ENCODE results near the gene ASCL5. TPM values are rescaled to one million over a fixed set of nuclear protein-coding genes. Genes with fewer than 3 reads are reported as not detected.

Gene ASCL5
- total RNA-seq, 1 donor from 2014 or later: not detected

DNA sequence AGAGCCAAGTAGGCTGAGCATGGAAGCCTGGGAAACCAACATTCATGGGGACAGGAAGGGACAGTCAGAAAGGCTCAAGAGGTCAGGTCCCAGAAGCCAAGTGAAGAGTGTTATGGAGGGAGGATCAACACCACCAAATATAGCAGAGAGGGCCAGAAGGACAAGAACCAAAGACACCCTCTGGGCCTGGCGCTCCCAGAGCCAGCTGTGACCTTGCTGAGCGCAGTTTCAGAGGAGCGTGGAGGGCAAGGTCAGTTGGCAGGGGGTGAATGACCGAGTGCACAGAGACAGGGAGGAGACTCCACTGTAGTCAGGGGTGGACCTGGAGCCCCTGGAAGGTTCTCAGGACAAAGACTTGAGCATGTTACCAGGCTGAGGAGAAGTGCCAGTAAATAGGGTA, 4.4 kb upstream of the ASCL5 start:
- TF ChIP-seq CTCF (IDR thresholded peaks at IDR 0.05): no peak
- peaks cover 15% of the 10 kb centered on the region for H3K36me3 Mint-ChIP-seq (ENCODE audit: low read depth)
- no peaks in the 10 kb centered on the region for H3K27me3 Mint-ChIP-seq (ENCODE audit: low read depth)
- DNase-seq (ENCODE audit: low spot score): no peak
- H3K9me3 Mint-ChIP-seq (ENCODE audit: low read depth): peaks cover 3% of the 10 kb centered on the region
- peaks cover 6% of the 10 kb centered on the region for H3K4me1 Mint-ChIP-seq (ENCODE audit: low read depth)
- H3K4me3 Mint-ChIP-seq (ENCODE audit: unreplicated experiment): no peak overlapping the region
- H3K27ac Mint-ChIP-seq (ENCODE audit: unreplicated experiment): no peak overlapping the region

DNA sequence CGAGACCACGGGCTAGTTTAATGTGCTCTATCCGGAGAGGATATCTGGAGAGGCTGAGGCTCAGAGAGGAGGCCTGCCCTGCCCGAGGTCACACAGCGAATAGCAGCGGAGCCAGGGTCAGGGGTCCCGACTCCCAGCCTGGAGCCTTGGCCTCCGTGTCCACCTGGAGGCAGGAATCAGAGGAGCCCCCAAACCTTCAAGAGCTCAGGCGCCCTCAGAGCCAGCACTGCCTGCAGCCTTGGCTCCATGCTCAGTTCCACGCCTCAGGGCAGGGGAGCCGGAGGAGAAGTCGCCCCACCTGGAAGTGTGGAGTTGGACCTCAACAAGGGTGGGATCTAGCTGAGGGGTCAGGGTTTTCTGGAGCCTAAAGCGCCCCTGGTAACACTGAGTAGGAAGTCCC, 2.0 kb upstream of the ASCL5 start:
- peaks cover 3% of the 10 kb centered on the region for H3K9me3 Mint-ChIP-seq (ENCODE audit: low read depth)
- H3K27ac Mint-ChIP-seq (ENCODE audit: unreplicated experiment): no peak overlapping the region
- H3K4me3 Mint-ChIP-seq (ENCODE audit: unreplicated experiment): no peak overlapping the region
- peaks cover 4% of the 10 kb centered on the region for H3K27me3 Mint-ChIP-seq (ENCODE audit: low read depth)
- peaks cover 7% of the 10 kb centered on the region for H3K36me3 Mint-ChIP-seq (ENCODE audit: low read depth)
- no peak for TF ChIP-seq CTCF (IDR thresholded peaks at IDR 0.05)
- no peak for DNase-seq (ENCODE audit: low spot score)
- peaks cover 6% of the 10 kb centered on the region for H3K4me1 Mint-ChIP-seq (ENCODE audit: low read depth)

DNA sequence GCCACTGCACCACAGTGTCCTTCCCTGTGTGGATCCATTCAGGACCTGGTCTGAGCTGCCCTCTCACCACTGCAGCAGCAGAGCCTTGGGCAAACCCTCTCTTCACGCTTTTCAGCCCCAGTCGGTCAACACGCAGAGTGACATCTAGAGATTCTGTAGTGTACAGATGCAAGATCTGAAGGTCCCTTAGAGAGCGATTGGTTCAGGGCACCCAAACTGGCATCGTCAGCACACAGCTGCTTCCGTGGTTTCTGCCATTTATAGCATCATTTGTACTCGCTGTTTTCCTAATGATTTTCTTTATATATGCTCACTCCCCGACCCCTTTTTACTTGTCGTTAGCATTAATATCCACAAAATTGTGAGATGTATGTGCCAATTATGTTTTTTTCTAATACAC, 1.5 kb upstream of the ASCL5 start:
- Mint-ChIP-seq H3K4me1 (ENCODE audit: low read depth) (peaks cover 6% of the 10 kb centered on the region), H3K27ac (ENCODE audit: unreplicated experiment) (no peak overlapping the region), H3K36me3 (ENCODE audit: low read depth) (peaks cover 4% of the 10 kb centered on the region), H3K27me3 (ENCODE audit: low read depth) (peaks cover 8% of the 10 kb centered on the region), H3K4me3 (ENCODE audit: unreplicated experiment) (no peak overlapping the region), H3K9me3 (ENCODE audit: low read depth) (peaks cover 3% of the 10 kb centered on the region)
- TF ChIP-seq CTCF (IDR thresholded peaks at IDR 0.05): no peak
- no peak for DNase-seq (ENCODE audit: low spot score)

GRCh38 chr1:201127755-201128455, 921 bp upstream of the ASCL5 start:
- DNase-seq (ENCODE audit: low spot score): peak; percentile 53
- Mint-ChIP-seq H3K27me3 (ENCODE audit: low read depth) (peaks cover 8% of the 10 kb centered on the region), H3K4me3 (ENCODE audit: unreplicated experiment) (no peak overlapping the region), H3K27ac (ENCODE audit: unreplicated experiment) (no peak overlapping the region), H3K9me3 (ENCODE audit: low read depth) (peaks cover 3% of the 10 kb centered on the region), H3K4me1 (ENCODE audit: low read depth) (peaks cover 6% of the 10 kb centered on the region), H3K36me3 (ENCODE audit: low read depth) (peaks cover 3% of the 10 kb centered on the region)
- peak; percentile 13 for TF ChIP-seq CTCF (IDR thresholded peaks at IDR 0.05)

- no peak overlapping the region for H3K4me3 Mint-ChIP-seq (ENCODE audit: unreplicated experiment)
- peaks cover 8% of the 10 kb centered on the region for H3K27me3 Mint-ChIP-seq (ENCODE audit: low read depth)
- H3K9me3 Mint-ChIP-seq (ENCODE audit: low read depth): peaks cover 3% of the 10 kb centered on the region
- peaks cover 3% of the 10 kb centered on the region for H3K36me3 Mint-ChIP-seq (ENCODE audit: low read depth)
- no peak for DNase-seq (ENCODE audit: low spot score)
- peaks cover 6% of the 10 kb centered on the region for H3K4me1 Mint-ChIP-seq (ENCODE audit: low read depth)
- TF ChIP-seq CTCF (IDR thresholded peaks at IDR 0.05): no peak
- H3K27ac Mint-ChIP-seq (ENCODE audit: unreplicated experiment): no peak overlapping the region
Measured at GRCh38 chr1:201126463-201126831, 537 bp downstream of the ASCL5 start.
